Measurements from ENCODE around the gene TLR10. TPM values are rescaled to one million over a fixed set of nuclear protein-coding genes. Genes with fewer than 3 reads are reported as not detected.

Gene TLR10
- polyA plus RNA-seq (2012; rRNA removed) = not detected in 2 replicates
- polyA plus RNA-seq (2012; cell fraction: cytosol; rRNA removed) = not detected in 2 replicates
- polyA plus RNA-seq (2012; cell fraction: nucleus; rRNA removed) = not detected in 2 replicates

- Histone ChIP-seq H3K27me3 (ENCODE audit: insufficient read depth) (peaks cover 5% of the 10 kb centered on the region; the same call in 1 of the 2 replicates), H3K9me3 (no peaks in the 10 kb centered on the region), H3K9me2 (no peaks in the 10 kb centered on the region), H4K20me1 (ENCODE audit: insufficient read depth) (no peaks in the 10 kb centered on the region), H3F3A (replicated peaks; ENCODE audit: insufficient read depth) (no peaks in the 10 kb centered on the region), H3K4me2 (no peak within 1 kb of the TSS), H3K27ac (ENCODE audit: low read depth in 2 of 2, low read length in 1 of 2) (no peak within 1 kb of the TSS), H2AFZ (ENCODE audit: low read depth) (0 out of 2 replicates have a peak within 1 kb of the TSS, but pooled peaks have one; percentile 24), H3K9ac (no peak within 1 kb of the TSS), H3K36me3 (replicated peaks in 1 of 2; ENCODE audit: control insufficient read depth in 1 of 2, insufficient read depth in 2 of 2, low read length in 1 of 2) (no peaks in the 10 kb centered on the region), H3K4me1 (ENCODE audit: control insufficient read depth in 1 of 2, insufficient read depth in 2 of 2, low read depth in 1 of 2, low read length in 1 of 2) (no peaks in the 10 kb centered on the region), H3K79me2 (ENCODE audit: insufficient read depth) (no peaks in the 10 kb centered on the region), H3K4me3 (ENCODE audit: low read depth in 2 of 2, low read length in 1 of 2) (peak within 1 kb of the TSS in 1 of 2 experiments; percentile 26; a peak in 1 of 4 replicates)
- peak; percentile 53 for DNase-seq
- CTCF ChIA-PET = interaction anchor here (0.6 to 8.0 kb wide), 35 partner anchors 9 to 727 kb away, joined by 3 to 88 read pairs (median 4); partner anchors contain the start of gene TLR1
- TF ChIP-seq, protein P1, sequence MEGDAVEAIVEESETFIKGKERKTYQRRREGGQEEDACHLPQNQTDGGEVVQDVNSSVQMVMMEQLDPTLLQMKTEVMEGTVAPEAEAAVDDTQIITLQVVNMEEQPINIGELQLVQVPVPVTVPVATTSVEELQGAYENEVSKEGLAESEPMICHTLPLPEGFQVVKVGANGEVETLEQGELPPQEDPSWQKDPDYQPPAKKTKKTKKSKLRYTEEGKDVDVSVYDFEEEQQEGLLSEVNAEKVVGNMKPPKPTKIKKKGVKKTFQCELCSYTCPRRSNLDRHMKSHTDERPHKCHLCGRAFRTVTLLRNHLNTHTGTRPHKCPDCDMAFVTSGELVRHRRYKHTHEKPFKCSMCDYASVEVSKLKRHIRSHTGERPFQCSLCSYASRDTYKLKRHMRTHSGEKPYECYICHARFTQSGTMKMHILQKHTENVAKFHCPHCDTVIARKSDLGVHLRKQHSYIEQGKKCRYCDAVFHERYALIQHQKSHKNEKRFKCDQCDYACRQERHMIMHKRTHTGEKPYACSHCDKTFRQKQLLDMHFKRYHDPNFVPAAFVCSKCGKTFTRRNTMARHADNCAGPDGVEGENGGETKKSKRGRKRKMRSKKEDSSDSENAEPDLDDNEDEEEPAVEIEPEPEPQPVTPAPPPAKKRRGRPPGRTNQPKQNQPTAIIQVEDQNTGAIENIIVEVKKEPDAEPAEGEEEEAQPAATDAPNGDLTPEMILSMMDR (IDR thresholded peaks at IDR 0.05) = peak; percentile 67
- TF ChIP-seq FOXJ3 (CRISPR knock-in tag; IDR thresholded peaks at IDR 0.05) = no peak
- TF ChIP-seq SMC3 (IDR thresholded peaks at IDR 0.05; ENCODE audit: low read depth, low read length) = peak; percentile 56
- peak; percentile 72 for TF ChIP-seq RAD21 (IDR thresholded peaks at IDR 0.05; ENCODE audit: low read length)
- 32% methylated on average over 12 of the region's 12 CpGs for WGBS (ENCODE audit: low lambda C conversion rate)
- POLR2A ChIA-PET = no interaction called here
Observed at GRCh38 chr4:38782452-38783108, at the start of gene TLR10. Gene TLR10 (minus strand): TSS chr4:38782990. CDS start chr4:38775590, 7,400 bp downstream.

- H2AFZ ChIP-seq (ENCODE audit: low read depth) = no peak overlapping the region
- H4K20me1 ChIP-seq (ENCODE audit: insufficient read depth) = no peaks in the 10 kb centered on the region
- peaks cover 22% of the 10 kb centered on the region for H3K9me3 ChIP-seq
- WGBS (ENCODE audit: low lambda C conversion rate) = 82% methylated on average over 1 of the region's 1 CpG
- H3K36me3 ChIP-seq (replicated peaks in 1 of 2; ENCODE audit: control insufficient read depth in 1 of 2, insufficient read depth in 2 of 2, low read length in 1 of 2) = no peaks in the 10 kb centered on the region
- H3K9me2 ChIP-seq = no peaks in the 10 kb centered on the region
- no peak overlapping the region for H3K4me2 ChIP-seq
- H3K79me2 ChIP-seq (ENCODE audit: insufficient read depth) = no peaks in the 10 kb centered on the region
- no peaks in the 10 kb centered on the region for H3K4me1 ChIP-seq (ENCODE audit: control insufficient read depth in 1 of 2, insufficient read depth in 2 of 2, low read depth in 1 of 2, low read length in 1 of 2)
- ChIA-PET POLR2A (interaction anchor here (0.5 kb wide), 1 partner anchor 619 kb away, joined by 3 read pairs; no protein-coding TSS in a partner anchor), CTCF (interaction anchor here (1.2 to 1.8 kb wide), 2 partner anchors 28 to 72 kb away, joined by 3 to 6 read pairs; no protein-coding TSS in a partner anchor)
- H3F3A ChIP-seq (replicated peaks; ENCODE audit: insufficient read depth) = peaks cover 2% of the 10 kb centered on the region
- H3K4me3 ChIP-seq (ENCODE audit: low read depth in 2 of 2, low read length in 1 of 2) = no peak overlapping the region
- no peak for DNase-seq
- H3K9ac ChIP-seq = no peak overlapping the region
- no peaks in the 10 kb centered on the region for H3K27me3 ChIP-seq (ENCODE audit: insufficient read depth)
- no peak overlapping the region for H3K27ac ChIP-seq (ENCODE audit: low read depth in 2 of 2, low read length in 1 of 2)
- TF ChIP-seq ELF1 (IDR thresholded peaks at IDR 0.05) = no peak
- no peak for TF ChIP-seq MEF2A (IDR thresholded peaks at IDR 0.05; ENCODE audit: borderline replicate concordance, low read depth)
- TF ChIP-seq CHD2 (IDR thresholded peaks at IDR 0.05; ENCODE audit: low read length, partially characterized antibody) = no peak
- TF ChIP-seq NFIC (IDR thresholded peaks at IDR 0.05; ENCODE audit: borderline replicate concordance) = no peak
- TF ChIP-seq FOXM1 (IDR thresholded peaks at IDR 0.05; ENCODE audit: low read depth) = no peak
- no peak for TF ChIP-seq GABPA (IDR thresholded peaks at IDR 0.05; ENCODE audit: low read depth)
- TF ChIP-seq, protein P2, sequence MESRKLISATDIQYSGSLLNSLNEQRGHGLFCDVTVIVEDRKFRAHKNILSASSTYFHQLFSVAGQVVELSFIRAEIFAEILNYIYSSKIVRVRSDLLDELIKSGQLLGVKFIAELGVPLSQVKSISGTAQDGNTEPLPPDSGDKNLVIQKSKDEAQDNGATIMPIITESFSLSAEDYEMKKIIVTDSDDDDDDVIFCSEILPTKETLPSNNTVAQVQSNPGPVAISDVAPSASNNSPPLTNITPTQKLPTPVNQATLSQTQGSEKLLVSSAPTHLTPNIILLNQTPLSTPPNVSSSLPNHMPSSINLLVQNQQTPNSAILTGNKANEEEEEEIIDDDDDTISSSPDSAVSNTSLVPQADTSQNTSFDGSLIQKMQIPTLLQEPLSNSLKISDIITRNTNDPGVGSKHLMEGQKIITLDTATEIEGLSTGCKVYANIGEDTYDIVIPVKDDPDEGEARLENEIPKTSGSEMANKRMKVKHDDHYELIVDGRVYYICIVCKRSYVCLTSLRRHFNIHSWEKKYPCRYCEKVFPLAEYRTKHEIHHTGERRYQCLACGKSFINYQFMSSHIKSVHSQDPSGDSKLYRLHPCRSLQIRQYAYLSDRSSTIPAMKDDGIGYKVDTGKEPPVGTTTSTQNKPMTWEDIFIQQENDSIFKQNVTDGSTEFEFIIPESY (IDR thresholded peaks at IDR 0.05; ENCODE audit: borderline replicate concordance, low read depth) = no peak
- no peak for TF ChIP-seq TAF1 (IDR thresholded peaks at IDR 0.05; ENCODE audit: borderline replicate concordance, low read depth, low read length)
- TF ChIP-seq EP300 (IDR thresholded peaks at IDR 0.05; ENCODE audit: borderline replicate concordance in 1 of 2, low read depth in 1 of 2, low read length in 1 of 2) = no peak
- TF ChIP-seq, protein P3, sequence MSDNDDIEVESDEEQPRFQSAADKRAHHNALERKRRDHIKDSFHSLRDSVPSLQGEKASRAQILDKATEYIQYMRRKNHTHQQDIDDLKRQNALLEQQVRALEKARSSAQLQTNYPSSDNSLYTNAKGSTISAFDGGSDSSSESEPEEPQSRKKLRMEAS (IDR thresholded peaks at IDR 0.05; ENCODE audit: low read depth) = no peak
- no peak for TF ChIP-seq FOSL2 (IDR thresholded peaks at IDR 0.05; ENCODE audit: borderline replicate concordance, low read depth)
- no peak for TF ChIP-seq RFX5 (IDR thresholded peaks at IDR 0.05; ENCODE audit: low read length)
- TF ChIP-seq, protein P4, sequence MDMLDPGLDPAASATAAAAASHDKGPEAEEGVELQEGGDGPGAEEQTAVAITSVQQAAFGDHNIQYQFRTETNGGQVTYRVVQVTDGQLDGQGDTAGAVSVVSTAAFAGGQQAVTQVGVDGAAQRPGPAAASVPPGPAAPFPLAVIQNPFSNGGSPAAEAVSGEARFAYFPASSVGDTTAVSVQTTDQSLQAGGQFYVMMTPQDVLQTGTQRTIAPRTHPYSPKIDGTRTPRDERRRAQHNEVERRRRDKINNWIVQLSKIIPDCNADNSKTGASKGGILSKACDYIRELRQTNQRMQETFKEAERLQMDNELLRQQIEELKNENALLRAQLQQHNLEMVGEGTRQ (IDR thresholded peaks at IDR 0.05; ENCODE audit: borderline replicate concordance, low read depth, low read length) = no peak
- TF ChIP-seq SIN3A (IDR thresholded peaks at IDR 0.05; ENCODE audit: borderline replicate concordance, low read depth, low read length) = no peak
- TF ChIP-seq JUND (IDR thresholded peaks at IDR 0.05) = no peak
Observed at GRCh38 chr4:38832206-38832605, 49.4 kb upstream of the TLR10 start.

All from SK-N-SH (cell line).